D721Med (cell line): ENCODE measurements around the gene KIAA1755.

Source experiments
- DNase-seq: peaks from one replicate; pipeline ENCODE4 v3.0.0; 2011; ENCODE audit warnings: low spot score; ENCODE audit not compliant: insufficient read length
- FAIRE-seq: peaks from 2 replicates; lab custom pipeline; 2011; peaks lifted over from hg19 to GRCh38; lab: Jason Lieb, UNC
- TF ChIP-seq, protein P1 (sequence below): IDR thresholded peaks from 2 replicates; pipeline ENCODE4 v1.5.1; 2012; ENCODE audit warnings: mild to moderate bottlenecking, control low read depth; ENCODE audit not compliant: insufficient read depth; ENCODE audit errors: missing control alignments

KIAA1755 gene

DNA sequence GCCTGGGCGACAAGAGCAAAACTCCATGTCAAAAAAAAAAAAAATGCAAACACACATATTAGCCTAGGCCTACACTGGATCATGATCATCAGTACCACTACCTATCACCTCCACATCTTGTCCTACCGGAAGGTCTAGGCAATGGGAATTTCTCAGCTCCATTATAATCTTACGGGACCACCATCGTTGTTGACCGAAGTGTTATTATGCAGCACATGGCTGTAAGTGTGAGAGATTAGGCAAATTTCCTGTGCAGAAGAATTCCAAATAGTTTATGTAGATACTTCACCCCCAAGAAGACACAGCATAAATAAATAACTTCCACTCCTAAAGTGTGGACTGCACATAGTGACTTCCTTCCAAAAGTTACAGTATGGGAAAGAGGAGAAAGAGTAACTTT, 16.8 kb upstream of the KIAA1755 start:
- FAIRE-seq (no peak), DNase-seq (no peak)
- TF ChIP-seq, protein P1, sequence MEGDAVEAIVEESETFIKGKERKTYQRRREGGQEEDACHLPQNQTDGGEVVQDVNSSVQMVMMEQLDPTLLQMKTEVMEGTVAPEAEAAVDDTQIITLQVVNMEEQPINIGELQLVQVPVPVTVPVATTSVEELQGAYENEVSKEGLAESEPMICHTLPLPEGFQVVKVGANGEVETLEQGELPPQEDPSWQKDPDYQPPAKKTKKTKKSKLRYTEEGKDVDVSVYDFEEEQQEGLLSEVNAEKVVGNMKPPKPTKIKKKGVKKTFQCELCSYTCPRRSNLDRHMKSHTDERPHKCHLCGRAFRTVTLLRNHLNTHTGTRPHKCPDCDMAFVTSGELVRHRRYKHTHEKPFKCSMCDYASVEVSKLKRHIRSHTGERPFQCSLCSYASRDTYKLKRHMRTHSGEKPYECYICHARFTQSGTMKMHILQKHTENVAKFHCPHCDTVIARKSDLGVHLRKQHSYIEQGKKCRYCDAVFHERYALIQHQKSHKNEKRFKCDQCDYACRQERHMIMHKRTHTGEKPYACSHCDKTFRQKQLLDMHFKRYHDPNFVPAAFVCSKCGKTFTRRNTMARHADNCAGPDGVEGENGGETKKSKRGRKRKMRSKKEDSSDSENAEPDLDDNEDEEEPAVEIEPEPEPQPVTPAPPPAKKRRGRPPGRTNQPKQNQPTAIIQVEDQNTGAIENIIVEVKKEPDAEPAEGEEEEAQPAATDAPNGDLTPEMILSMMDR, result no peak

DNA sequence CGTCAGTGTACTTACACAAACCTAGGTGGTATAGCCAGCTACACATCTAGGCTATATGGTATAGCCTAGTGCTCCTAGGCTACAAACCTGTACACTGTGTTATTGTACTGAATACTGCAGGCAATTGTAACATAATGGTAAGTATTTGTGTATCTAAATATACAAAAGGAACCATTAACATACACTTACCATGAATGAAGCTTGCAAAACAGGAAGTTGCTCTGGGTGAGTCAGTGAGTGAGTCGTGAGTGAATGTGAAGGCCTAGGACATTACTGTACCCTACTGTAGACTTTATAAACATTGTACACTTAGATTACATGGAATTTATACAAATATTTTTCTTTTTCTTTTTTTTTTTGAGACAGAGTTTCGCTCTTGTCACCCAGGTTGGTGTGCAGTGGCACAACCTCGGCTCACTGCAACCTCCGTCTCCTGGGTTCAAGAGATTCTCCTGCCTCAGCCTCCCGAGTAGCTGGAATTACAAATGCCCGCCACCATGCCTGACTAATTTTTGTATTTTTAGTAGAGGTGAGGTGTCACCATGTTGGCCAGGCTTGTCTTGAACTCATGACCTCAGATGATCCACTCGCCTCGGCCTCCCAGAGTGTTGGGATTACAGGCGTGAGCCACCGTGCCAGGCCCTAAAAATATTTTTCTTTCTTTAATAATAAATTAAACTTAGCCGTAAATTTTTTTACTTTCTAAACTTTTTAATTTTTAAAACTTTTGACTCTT, 15.4 kb upstream of the KIAA1755 start:
- FAIRE-seq (no peak), DNase-seq (no peak)
- TF ChIP-seq, protein P1, result no peak

DNA sequence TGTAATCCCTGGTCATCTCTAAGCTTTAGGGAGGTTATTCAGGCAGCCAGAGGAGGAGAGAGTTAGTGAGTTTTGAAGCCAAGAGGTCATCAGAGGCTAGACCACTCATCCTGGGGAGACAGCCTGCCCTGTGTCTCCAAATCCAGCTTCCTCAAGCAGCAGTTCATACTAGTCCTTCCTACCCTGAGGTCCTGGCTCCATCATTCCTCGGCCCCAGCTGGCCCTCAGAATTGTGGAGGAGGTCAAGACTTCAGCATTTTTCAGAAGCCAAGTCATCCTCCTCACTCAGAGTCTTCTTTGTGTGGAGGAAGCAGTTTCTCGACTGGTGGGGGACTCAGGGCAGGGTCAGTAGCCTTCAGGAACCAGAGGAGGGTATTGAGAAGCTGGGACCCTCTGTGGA, 12.4 kb upstream of the KIAA1755 start:
- FAIRE-seq (no peak), DNase-seq (no peak)
- TF ChIP-seq, protein P1, result no peak

DNA sequence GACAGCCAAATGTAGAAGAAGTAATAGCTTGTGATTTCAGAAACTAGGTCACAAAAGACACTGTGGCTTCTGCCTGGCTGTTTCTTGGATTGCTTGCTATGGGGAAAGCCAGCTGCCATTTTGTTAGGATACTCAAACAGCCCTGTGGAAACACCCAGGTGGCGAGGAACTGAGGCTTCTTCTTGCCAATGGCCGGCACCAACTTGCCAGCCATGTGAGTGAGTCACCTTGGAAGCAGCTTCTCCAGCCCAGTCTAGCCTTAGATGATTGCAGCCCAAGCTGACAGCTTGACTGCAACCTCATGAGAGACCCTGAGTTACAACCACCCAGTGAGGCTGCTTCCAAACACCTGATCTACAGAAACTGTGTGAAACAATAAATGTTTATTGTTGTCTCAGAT, 11.9 kb upstream of the KIAA1755 start:
- no peak for FAIRE-seq
- TF ChIP-seq, protein P1, result no peak
- no peak for DNase-seq

DNA sequence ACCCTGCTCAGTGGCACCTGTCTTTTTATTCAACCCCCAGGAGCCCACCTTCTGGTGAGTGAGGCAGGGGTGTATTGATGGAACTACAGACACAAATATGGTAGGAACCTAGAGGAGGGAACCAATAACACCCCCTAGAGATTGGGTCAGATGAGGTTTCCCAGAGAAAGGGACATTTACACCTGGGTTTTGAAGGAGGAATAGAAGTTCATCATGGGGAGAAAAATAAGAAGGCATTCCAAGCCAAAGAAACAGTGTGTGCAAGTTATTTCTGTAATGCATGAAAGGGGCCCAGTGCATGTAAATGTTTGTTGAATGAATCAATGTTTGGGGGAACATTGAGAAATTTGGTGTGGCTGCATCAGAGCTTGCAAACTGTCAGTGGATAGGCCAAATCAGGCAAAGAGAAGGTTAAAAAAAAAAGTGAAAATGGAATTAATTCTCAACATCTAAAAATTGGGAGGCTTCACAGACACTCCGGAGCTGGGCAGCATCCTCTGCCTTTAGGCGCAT, 11.1 kb upstream of the KIAA1755 start:
- no peak for FAIRE-seq
- TF ChIP-seq, protein P1, result no peak
- DNase-seq, result no peak

DNA sequence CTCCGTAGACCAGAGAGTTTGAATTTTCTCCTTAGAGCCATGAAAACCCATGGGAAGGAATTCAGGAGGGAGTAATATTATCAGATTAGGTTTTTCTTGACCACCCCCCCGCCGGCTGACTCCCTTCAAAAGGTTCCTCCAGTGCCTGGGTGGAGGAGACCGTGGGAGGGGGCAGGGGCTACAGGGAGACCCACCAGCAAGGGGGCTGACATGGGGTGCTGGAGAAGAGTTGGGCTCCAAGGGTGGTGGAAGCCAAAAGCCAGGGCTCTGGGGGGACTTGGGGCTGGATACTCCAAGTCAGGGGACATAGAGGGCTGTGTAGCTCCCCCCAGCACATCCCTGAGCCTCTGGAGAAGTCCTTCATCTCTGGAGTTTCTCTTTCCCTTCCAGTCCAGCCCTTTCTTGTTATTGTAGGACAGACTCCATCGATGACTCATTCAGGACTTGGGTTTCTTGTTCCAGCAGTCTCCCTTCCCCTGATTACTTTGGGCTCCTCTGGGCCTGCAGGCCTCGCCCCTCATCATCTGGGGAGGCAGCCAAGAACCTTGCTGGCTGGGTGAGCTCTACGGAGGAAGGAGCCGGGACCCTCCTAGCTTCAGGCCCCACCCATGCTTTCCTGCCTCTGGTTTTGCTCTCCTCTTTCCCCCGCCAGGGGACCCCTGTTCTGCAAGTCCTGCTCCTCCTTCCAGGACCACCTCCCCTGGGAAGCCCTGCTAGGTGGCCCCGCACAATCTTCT, 10.5 kb upstream of the KIAA1755 start:
- TF ChIP-seq, protein P1, result no peak
- DNase-seq (no peak), FAIRE-seq (no peak)
